ENCODE results near the gene CASKIN2. TPM values are rescaled to one million over a fixed set of nuclear protein-coding genes. Genes with fewer than 3 reads are reported as not detected.
"Not testable (repeated sequence)": the region's sequence is repeated elsewhere in the genome, so short reads cannot be mapped to it uniquely, and the experiment has no call there.

Gene CASKIN2
- total RNA-seq, 1 donor from 2014 or later, result 36.6 TPM

GRCh38 chr17:75524269-75524969, 9.1 kb upstream of the CASKIN2 start:
- ATAC-seq, result no peak
- intact Hi-C loops (cut with micrococcal nuclease), result no loop called here
- no peak for DNase-seq

- no peak for DNase-seq
- no peak for ATAC-seq
- intact Hi-C loops (cut with micrococcal nuclease), result no loop called here
Measured at GRCh38 chr17:75523647-75524046, 8.3 kb upstream of the CASKIN2 start.

- DNase-seq (no peak), ATAC-seq (no peak)
- intact Hi-C loops (cut with micrococcal nuclease), result no loop called here
Measured at GRCh38 chr17:75521951-75522727, 6.8 kb upstream of the CASKIN2 start.

GRCh38 chr17:75521290-75521689, 6.0 kb upstream of the CASKIN2 start:
- no peak for DNase-seq
- no peak for ATAC-seq
- intact Hi-C loops (cut with micrococcal nuclease), result no loop called here

- intact Hi-C loops (cut with micrococcal nuclease); ATAC-seq; DNase-seq: not testable (repeated sequence)
Measured at GRCh38 chr17:75520413-75520812, 5.1 kb upstream of the CASKIN2 start.

GRCh38 chr17:75518983-75519537, 3.7 kb upstream of the CASKIN2 start:
- no peak for ATAC-seq
- no peak for DNase-seq
- intact Hi-C loops (cut with micrococcal nuclease), result loop anchor here (10.0 kb wide), 1 partner anchor 94 kb away; no protein-coding TSS in a partner anchor

GRCh38 chr17:75518201-75518600, 2.9 kb upstream of the CASKIN2 start:
- intact Hi-C loops (cut with micrococcal nuclease), result loop anchor here (10.0 kb wide), 1 partner anchor 93 kb away; no protein-coding TSS in a partner anchor
- no peak for DNase-seq

GRCh38 chr17:75517297-75517865, 2.0 kb upstream of the CASKIN2 start:
- peak; percentile 25 for DNase-seq

More at GRCh38 chr17:75518201-75518600, 2.9 kb upstream of the CASKIN2 start:
- ATAC-seq, result no peak

GRCh38 chr17:75516619-75517296, 1.4 kb upstream of the CASKIN2 start:
- no peak for ATAC-seq
- intact Hi-C loops (cut with micrococcal nuclease), result loop anchor here (10.0 kb wide), 1 partner anchor 92 kb away; no protein-coding TSS in a partner anchor
- DNase-seq, result peak; percentile 61

More at GRCh38 chr17:75517297-75517865, 2.0 kb upstream of the CASKIN2 start:
- no peak for ATAC-seq
- intact Hi-C loops (cut with micrococcal nuclease), result loop anchor here (10.0 kb wide), 1 partner anchor 93 kb away; no protein-coding TSS in a partner anchor

GRCh38 chr17:75516255-75516618, 900 bp upstream of the CASKIN2 start, which contains the start of gene TSEN54:
Gene TSEN54, plus strand, starts transcription at chr17:75516528. Its CDS starts 33 bp downstream, at chr17:75516561.
- peak; percentile 89 for ATAC-seq
- peak; percentile 98 for DNase-seq
- intact Hi-C loops (cut with micrococcal nuclease), result loop anchor here (10.0 kb wide), 1 partner anchor 91 kb away; no protein-coding TSS in a partner anchor

- peak; percentile 54 for DNase-seq
- intact Hi-C loops (cut with micrococcal nuclease), result loop anchor here (10.0 kb wide), 1 partner anchor 90 kb away; no protein-coding TSS in a partner anchor
- no peak for ATAC-seq
Measured at GRCh38 chr17:75514919-75515495, 330 bp downstream of the CASKIN2 start.

- DNase-seq, result peak; percentile 56
- intact Hi-C loops (cut with micrococcal nuclease), result loop anchor here (10.0 kb wide), 1 partner anchor 90 kb away; no protein-coding TSS in a partner anchor
- ATAC-seq, result no peak
Measured at GRCh38 chr17:75514299-75514918, 928 bp downstream of the CASKIN2 start.

- ATAC-seq, result no peak
- intact Hi-C loops (cut with micrococcal nuclease), result loop anchor here (10.0 kb wide), 1 partner anchor 89 kb away; no protein-coding TSS in a partner anchor
- DNase-seq, result no peak
Measured at GRCh38 chr17:75513641-75514000, 1.7 kb downstream of the CASKIN2 start.

GRCh38 chr17:75512926-75513640, 2.3 kb downstream of the CASKIN2 start:
- DNase-seq, result no peak
- intact Hi-C loops (cut with micrococcal nuclease), result loop anchor here (10.0 kb wide), 1 partner anchor 88 kb away; no protein-coding TSS in a partner anchor
- ATAC-seq, result no peak

GRCh38 chr17:75511610-75512575, 3.4 kb downstream of the CASKIN2 start:
- peak; percentile 68 for DNase-seq
- intact Hi-C loops (cut with micrococcal nuclease), result loop anchor here (10.0 kb wide), 1 partner anchor 87 kb away; no protein-coding TSS in a partner anchor
- ATAC-seq, result no peak

- no peak for ATAC-seq
- DNase-seq, result no peak
- intact Hi-C loops (cut with micrococcal nuclease), result loop anchor here (10.0 kb wide), 1 partner anchor 86 kb away; no protein-coding TSS in a partner anchor
Measured at GRCh38 chr17:75511270-75511609, 4.1 kb downstream of the CASKIN2 start.

All from left ventricle myocardium superior (tissue), 1 donor.